Liver (tissue), 2 donors: ENCODE measurements around the gene IL36B.

Experiments used
- JUND ChIP-seq, 2 donors: IDR thresholded peaks; 2 replicates each; pipeline ENCODE4 v1.6.1; 2016; ENCODE audit warnings: antibody characterized with exemption in 2 of 2
- TAF1 ChIP-seq: conservative IDR thresholded peaks from 2 replicates; pipeline ENCODE4 v1.6.1; 2016; ENCODE audit warnings: antibody characterized with exemption, mild to moderate bottlenecking
- TF ChIP-seq, protein P1 (sequence below): IDR thresholded peaks from 2 replicates; pipeline ENCODE4 v1.6.1; 2016; ENCODE audit warnings: antibody characterized with exemption, mild to moderate bottlenecking
- donor health status: healthy.

DNA sequence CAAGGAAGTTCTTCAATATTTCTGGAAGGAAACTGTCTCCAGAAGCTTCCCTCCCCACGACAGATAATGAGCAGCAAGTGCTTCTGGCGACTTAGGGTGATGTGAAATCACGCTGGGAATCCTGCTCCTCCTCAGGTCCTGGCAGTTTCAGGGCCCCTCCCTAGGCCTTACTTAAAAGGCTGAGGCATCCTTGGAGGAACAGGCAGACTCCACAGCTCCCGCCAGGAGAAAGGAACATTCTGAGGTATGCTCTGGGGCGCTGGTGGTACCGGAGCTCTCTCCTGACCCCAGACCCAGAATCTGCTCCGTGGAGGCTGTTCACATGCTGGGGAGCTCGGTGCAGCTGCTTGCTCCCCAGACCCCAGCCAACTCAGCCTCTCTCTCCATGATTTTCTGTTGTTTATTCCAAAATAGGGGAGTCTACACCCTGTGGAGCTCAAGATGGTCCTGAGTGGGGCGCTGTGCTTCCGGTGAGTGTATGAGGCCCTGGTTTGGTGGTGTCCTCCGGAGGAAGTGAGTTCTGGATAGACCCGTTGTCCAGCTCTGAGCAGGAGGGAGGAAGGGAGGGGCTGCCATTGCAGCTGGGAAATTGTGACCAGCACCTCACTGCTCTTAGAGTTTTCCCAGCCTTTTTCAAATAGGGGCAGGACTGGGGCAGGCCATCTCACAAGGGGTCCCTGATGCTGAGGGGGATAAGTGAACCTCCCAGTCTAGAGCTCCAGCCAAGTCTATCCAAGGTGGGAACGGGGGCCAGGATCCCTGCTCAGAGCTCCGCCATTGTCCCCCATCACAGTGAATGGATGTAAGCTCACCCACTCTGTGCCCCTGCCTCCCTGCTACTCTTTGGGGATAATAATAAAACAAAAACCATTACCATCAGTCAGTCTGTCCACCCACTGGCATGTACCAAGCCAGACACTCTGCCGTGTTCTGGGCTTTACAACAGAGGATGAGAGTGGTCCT lies 6.6 kb upstream of the IL36B start, which contains the start of gene IL36RN:
- TF ChIP-seq JUND (IDR thresholded peaks at IDR 0.05) (no peak), TAF1 (no peak)
- TF ChIP-seq, protein P1, sequence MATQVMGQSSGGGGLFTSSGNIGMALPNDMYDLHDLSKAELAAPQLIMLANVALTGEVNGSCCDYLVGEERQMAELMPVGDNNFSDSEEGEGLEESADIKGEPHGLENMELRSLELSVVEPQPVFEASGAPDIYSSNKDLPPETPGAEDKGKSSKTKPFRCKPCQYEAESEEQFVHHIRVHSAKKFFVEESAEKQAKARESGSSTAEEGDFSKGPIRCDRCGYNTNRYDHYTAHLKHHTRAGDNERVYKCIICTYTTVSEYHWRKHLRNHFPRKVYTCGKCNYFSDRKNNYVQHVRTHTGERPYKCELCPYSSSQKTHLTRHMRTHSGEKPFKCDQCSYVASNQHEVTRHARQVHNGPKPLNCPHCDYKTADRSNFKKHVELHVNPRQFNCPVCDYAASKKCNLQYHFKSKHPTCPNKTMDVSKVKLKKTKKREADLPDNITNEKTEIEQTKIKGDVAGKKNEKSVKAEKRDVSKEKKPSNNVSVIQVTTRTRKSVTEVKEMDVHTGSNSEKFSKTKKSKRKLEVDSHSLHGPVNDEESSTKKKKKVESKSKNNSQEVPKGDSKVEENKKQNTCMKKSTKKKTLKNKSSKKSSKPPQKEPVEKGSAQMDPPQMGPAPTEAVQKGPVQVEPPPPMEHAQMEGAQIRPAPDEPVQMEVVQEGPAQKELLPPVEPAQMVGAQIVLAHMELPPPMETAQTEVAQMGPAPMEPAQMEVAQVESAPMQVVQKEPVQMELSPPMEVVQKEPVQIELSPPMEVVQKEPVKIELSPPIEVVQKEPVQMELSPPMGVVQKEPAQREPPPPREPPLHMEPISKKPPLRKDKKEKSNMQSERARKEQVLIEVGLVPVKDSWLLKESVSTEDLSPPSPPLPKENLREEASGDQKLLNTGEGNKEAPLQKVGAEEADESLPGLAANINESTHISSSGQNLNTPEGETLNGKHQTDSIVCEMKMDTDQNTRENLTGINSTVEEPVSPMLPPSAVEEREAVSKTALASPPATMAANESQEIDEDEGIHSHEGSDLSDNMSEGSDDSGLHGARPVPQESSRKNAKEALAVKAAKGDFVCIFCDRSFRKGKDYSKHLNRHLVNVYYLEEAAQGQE: no peak
